HUDEP-2 (cell line): ENCODE data around the gene BAG2.

Experiments
- DNase-seq, 76 experiments: peaks; one replicate each; lab custom pipeline; 2025; ENCODE audit not compliant: unreplicated experiment in 76 of 76; lab: John Stamatoyannopoulos, UW

The BAG2 gene

DNA sequence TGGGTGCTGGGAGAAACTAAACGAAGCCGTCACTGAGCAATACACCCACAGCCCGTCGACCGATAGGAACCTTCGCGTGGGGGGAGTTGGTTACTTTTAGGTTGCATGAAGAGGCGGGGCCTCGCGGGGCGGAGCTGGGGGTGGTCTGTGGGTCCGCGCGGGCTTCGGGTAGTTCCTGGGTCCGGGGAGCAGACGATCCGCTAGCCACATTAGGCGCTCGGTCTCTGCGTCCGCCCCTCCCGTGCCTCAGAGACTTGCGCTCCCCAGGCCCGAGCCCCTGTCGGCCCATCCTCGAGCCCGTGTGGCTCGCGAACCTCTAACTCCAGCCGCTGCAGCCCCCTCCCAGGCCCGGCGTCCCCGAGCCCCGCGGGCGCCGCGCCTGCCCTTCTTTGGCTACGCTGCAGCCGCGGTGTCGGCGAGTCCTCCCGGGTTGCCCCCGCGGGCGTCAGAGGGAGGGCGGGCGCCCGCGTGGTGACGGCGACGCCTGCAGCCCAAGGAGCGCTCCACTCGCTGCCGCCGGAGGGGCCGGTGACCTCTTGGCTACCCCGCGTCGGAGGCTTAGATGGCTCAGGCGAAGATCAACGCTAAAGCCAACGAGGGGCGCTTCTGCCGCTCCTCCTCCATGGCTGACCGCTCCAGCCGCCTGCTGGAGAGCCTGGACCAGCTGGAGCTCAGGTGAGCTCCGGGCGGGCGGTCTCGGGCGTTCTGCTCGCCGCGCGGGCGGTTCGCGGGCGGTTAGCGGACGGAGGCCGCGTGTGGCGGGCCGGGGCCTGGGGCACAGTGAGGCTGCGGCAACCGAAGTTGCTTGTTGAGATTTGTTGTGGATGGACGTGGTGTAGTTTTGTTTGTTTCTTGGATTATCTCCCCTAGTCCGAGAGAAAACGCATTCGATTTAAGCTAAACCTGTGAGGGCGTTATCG is at the start of gene BAG2:
BAG2 (plus strand) TSS at position 191 of the 920 bp plus-strand sequence; CDS start at position 563, 372 bp downstream.
- peak; percentile 57 to 99 (median 95) for DNase-seq

DNA sequence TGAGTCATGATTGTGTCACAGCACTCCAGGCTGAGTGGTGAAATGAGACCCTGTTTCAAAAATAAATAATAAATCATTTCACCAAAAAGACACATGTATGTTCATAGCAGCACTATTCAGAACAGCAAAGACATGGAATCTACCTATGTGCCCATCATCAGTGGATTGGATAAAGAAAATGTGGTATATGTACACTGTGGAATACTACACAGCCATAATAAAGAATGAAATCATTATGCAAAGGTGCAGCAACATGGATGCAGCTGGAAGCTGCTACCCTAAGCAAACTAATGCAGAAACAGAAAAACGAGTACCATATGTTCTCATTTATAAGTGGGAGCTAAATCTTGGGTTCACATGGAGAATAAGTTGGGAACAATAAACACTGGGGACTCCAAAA is 49.0 kb upstream of the BAG2 start:
- no peak for DNase-seq

DNA sequence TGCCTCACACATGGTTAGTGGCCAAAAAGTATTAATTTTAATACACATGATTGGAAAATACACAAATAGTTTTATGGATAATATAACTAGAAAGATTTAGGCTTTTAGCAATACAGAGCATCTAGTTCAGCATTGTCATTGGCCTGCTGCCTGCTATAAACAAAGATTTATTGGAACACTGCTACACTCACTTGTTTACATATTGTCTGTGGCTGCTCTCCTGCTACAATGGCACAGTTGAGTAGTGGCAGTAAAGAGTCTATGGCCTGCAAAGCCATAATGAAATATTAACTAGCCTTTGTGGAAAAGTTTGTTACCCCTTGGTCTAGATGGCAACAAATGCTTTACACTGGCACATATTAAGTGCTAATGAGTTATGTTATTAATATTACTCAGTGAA is 44.4 kb upstream of the BAG2 start:
- no peak for DNase-seq

DNA sequence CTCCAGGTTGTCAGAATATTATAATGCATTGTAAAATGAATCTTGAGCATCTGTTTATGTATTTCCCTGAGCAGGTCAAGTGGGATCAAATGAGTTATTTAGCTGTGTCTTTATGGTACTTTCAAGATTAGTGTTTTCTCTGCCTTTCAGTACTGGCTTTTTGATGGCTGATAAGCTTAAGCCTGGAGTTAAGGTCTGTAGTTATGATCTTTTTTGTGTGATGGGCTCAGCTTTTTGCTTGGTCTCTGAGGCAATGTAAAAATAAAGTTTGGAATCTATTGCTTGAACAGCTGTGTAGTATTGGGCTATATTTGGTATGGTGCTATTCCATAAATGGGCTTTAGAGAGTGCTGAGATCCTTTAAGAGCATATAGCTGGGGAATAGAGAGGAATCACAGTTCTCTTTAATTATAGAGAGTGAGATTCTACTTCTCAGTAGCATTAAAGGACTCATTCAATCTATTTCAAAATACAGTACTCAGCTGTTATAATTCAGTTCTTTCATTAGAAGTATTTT is 41.4 kb upstream of the BAG2 start:
- no peak for DNase-seq

DNA sequence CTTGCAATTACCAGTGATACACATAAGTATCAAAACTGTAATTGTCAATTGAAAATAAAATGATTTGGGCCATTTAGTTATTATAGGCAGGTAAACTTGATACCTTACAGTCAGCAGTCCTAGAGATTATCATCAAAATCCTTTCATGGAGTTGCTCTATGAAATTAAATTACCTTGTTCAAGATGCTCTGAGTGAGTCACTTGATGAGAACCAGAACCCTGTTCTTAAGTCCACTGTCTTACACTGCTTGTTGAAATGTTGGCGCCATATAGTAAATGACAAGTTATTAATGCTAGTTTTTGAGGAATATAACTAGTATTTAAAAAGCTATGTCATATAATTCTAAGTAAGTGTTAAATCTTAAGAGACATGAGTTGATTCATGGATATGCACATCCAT is 37.2 kb upstream of the BAG2 start:
- DNase-seq = no peak

DNA sequence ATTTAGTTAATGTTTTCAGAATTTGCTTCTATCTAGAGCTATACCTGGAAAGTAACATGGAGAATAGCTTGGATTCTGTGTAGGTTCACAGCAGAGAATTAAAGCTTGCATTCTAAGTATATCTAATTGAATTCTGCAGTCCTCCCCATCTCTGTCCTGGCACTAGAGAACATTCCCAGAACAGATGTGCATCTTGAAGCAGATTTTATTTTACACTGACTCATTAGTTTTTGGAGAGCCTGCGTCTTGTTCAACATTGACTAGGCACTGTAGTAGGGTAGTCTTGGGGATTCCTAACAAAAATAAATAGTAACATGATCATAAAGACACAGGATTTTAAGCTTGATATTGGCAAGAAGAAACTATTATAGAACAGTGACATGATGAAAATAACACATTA is 36.2 kb upstream of the BAG2 start:
- no peak for DNase-seq

DNA sequence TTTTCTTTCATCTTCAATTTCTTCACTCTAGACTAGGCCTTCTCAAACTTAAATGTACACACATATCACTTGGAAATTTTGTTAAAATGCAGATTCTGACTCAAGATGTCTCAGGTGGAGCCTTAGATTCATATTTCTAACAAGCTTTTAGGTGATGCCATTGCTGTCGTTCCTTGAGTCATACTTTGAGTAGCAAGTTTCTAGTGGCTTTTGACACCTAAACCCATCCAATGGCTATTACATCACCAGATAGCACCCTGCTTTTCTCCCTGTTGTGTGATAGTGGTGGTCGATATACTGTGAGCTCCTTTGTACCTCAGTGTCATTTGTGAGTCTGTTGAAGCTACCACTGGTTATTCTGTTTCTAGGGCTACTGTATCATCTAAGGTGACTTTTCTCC is 34.8 kb upstream of the BAG2 start:
- DNase-seq = no peak

DNA sequence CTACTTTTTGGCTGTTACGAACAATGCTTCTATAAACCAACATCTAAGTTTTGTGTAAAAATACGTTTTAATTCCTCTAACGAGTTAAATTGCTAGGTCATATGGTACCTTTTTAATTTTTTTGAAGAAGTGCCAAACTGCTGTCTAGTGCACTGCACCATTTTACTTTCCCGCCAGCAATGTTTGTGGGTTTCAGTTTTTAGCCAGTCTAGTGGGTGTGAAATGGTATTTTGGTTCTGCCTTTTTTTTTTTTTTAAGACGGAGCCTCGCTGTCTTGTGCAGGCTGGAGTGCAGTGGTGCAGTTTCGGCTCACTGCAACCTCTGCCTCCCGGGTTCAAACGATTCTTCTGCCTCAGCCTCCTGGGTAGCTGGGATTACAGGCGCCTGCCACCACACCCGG is 34.1 kb upstream of the BAG2 start:
- no peak for DNase-seq

DNA sequence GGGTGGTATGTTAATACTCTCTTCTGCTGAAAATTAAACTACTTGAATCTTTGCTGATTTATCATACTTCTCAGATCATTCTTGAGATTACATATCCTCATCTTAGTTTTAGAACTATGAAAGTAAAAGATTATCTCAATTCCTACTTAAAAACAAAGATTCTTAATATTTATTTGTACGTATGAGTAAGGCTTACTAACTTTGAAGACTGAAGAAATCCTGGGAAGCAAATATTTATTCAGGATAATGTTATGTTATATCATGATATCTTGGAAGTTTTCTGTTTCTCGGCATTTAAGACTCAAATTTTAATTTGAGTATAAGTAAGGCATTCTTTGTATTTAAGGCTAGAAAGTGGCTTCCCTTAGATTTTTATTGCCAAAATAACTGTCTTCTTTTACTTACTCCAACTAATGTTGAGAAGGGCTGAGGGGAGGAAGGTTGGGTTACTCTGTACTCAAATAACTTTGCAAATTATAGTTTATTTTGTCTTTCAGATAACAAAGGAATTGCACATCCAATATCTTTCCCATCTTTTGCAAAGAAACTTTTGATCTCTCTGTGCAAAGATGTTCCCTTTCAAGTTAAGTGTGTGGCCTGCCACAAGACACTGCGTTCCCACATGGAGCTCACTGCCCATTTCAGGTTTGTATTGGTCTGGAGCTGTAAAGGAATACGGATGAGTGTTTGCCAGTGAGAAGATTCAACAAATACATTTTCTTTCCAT is 30.5 kb upstream of the BAG2 start:
- no peak for DNase-seq

DNA sequence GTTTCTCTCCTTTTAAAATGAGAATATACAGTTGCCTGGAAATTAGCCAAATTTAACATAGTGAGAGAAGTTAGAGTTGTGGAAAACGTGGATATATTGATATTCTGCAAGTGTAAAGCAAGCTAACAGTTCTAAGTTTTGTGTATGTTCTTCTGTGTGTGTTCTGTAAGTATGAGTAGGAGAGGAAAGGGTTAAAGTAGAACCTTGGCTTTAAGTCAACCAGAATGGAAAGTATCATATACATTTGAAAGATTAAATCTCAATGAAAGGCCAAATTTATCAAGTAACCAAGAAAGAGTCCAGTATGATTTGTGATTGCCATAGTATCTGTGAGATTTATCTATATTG is 30.0 kb upstream of the BAG2 start:
- no peak for DNase-seq

DNA sequence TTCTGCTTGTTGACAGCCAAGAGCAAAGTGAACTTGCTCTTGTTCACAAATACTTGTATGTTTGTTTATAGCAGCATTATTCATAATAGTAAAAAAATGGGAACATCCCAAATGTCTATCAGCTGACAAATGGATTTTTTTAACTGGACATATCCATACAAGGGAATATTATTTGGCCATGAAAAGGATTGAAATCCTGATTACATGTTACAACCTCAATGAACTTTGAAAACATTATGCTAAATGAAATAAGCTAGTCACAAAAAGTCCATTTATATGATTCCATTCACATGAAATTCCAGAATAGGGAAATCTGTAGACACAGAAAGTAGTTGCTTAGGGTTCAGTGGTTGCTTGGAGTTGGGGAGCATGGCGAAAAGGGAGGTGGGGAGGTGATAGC is 28.4 kb upstream of the BAG2 start:
- no peak for DNase-seq

DNA sequence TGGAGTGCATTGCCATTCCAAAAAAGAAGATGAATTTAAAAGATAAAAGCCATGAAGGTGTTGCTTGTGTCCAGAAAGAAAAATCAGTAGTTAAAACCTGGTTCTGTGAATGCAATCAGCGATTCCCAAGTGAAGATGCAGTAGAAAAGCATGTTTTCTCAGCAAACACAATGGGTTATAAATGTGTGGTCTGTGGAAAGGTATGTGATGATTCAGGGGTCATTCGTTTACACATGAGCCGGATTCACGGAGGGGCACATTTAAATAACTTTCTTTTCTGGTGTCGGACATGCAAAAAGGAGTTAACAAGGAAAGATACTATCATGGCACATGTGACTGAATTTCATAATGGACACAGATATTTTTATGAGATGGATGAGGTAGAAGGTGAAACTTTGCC is 24.7 kb upstream of the BAG2 start:
- DNase-seq = no peak

DNA sequence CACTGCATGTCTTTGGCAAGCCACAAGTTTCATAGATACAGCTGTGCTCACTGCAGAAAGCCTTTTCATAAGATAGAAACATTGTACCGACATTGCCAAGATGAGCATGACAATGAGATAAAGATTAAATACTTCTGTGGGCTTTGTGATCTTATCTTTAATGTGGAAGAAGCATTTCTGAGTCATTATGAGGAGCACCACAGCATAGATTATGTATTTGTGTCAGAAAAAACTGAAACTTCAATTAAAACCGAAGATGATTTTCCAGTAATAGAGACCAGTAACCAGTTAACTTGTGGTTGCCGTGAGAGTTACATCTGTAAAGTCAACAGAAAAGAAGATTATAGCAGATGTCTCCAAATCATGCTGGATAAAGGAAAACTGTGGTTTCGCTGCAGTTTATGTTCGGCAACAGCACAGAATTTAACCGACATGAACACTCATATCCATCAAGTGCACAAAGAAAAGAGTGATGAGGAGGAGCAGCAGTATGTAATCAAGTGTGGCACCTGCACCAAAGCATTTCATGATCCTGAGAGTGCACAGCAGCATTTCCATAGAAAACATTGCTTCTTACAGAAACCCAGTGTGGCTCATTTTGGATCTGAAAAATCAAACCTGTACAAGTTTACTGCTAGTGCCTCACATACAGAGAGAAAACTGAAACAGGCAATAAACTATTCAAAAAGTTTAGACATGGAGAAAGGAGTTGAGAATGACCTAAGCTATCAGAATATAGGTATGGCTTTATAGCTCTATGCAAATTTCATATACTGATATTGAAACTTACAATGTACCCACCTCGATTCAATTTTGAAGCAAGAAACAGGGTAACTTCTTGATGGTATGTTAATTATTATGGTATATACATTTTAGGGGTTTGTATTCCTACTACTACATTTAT is 23.9 kb upstream of the BAG2 start:
- no peak for DNase-seq

DNA sequence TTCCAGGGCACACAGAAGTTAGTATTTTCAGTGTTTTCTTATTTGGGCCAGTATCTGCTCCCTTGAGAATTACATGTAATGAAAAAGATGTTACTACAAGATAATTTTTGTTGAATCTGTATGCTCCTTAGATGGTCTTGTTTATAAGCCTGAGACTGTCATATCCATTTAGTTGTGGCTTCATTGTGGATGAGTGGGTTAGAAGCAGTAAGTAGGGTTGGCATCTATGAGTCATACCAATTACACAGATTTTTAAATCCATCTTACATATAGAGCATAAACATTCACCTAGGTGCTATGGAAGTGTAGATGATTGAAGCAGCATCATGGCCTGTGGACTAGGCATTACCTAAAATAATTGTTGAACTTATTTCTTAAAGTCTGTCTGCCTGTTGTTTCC is 13.5 kb upstream of the BAG2 start:
- no peak for DNase-seq

DNA sequence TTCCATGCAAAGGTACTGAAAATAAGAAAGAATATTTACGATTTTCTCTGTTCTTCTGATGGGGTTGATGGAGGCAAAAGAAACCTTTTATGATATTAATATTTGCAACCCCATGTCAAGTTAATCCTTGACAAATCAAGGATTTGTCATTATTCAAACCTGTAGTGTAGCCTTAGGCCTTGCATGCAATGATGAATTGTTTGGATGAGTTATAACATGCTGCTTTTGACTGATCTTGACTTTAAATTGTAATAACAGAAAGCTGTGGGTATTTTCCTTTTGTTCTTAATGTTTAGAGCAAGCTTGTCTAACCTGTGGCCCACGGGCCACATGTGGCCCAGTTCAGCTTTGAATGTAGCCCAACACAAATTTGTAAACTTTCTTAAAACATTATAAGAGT is 13.0 kb upstream of the BAG2 start:
- no peak for DNase-seq

DNA sequence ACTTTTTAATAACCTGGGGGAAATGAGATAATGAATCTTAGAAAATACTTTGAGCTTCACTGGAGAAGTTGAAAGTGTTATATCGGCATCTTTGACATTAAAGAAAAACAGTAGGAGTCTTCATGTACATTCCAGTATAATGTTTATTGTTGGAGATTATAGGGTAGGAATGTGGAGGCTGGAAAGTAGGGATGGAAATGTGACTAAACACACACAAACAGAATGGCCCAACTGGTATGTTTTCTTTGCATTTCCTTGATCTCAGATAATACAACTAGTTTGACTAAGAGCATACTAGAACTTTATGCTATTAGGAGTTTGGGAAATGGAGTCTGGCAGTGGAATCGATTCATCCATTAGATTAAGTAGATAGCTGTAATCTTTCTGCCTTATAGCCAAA is 10.1 kb upstream of the BAG2 start:
- no peak for DNase-seq

DNA sequence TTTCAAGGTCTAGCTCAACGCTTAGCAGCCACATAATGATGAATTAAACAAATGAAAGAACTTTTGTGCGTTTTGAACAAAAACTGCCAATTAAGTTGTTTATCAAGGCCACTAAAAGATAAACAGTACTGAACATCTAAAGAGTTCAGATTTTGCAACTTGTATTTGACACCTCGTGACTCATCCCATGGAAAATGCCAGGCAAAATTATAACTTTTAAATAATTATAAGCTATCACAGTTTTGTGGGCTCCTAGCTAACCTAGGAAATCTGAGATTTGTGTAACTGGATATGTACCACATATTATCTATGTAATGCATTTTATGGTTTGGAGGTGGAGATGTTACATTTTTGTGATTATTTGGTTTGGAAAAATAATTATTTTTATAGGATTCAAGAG is 9.6 kb upstream of the BAG2 start:
- no peak for DNase-seq

DNA sequence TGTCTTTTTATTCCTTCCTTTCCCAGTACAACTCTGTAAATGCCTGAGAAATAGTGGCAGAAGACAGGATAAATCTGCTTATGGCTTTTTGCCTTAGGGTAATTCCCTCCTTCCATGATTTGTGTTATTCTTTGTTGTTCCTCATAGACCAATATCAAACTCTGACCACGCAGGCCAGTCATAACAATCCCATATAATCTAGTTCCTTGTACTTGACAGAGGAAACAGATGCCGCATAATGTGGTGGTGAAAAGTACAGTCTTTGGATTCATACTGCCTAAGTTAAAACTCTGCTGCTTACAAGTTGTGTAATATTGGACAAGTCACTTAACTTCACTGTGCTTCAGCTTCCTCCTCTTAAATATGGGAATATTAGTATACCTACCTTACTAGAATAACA is 8.2 kb upstream of the BAG2 start:
- DNase-seq = no peak

DNA sequence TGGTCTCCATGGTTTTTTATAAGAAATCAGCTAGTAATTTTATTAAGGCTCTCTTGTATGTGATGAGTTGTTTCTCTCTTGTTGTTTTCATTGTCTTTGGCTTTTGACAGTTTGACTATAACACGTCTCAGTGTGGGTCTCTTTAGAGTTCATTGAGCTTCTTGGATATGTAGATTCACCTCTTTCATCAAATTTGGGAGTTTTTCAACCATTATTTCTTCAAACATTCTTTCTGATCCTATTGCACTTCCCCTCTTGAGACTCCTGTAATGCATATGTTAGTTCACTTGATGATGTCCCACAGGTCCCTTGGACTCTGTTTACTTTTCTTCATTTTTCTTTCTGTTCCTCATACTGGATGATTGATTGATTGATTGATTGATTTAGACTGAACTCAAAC is 7.0 kb upstream of the BAG2 start:
- DNase-seq = no peak

DNA sequence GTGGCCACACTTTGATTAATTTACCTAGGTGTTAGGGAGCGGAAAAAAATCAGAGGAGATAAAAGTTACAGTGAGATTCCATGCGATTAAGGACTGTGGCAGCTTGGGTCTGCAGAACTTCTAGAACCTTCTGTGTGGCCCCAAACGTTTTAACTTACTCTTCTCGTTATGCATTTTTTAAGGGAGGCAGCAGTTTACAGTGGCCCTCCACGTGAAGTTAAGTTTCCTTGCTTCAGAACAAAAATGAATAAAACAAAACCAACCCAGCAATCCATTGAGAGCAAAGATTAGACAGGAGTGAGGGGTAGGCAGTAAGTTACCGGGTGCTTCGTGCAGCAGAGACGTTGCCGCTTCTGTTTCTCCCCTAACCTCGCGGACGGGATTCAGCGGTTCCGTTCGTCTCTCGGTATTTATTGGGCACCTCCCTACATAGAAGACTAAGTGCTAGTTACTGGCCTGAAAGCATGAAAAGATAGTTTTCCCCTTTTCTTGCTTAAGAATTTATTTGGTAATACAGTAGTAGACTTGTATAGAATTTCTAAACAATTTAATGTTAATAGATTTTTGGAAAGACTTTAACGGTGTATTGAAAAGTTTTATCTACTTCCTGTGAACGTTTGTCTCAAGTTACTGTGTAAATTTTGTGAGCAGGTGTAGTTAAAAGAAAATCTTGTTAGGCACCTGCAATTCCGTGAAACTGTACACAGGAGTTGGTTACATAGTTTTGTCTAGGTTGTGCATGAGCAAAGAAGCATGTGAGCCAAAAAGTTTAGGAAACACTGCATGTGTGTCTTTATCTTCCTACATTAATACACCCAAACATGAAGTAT is 1.1 kb downstream of the BAG2 start:
- peak in 49 of 76 experiments; percentile 12 to 67 (median 38) for DNase-seq
